22Rv1 (cell line): ENCODE results near the gene CT45A10.
"Not testable (repeated sequence)": the region's sequence is repeated elsewhere in the genome, so short reads cannot be mapped to it uniquely, and the experiment has no call there.

ENCODE experiments used
- H3K27ac ChIP-seq: fragments of 450-650 bp; 2 replicates; pipeline ENCODE4 v1.5.1; 2017
- CTCF ChIP-seq: fragments of 450-650 bp; IDR thresholded peaks from 2 replicates; pipeline ENCODE4 v1.5.1; 2017; ENCODE audit warnings: mild to moderate bottlenecking
- ZFX ChIP-seq: fragments of 450-650 bp; IDR thresholded peaks from 2 replicates; pipeline ENCODE4 v1.6.1; 2017; ENCODE audit warnings: antibody characterized with exemption, borderline replicate concordance

The CT45A10 gene

GRCh38 chrX:135893294-135893817 is at the start of gene CT45A10, which contains the start of gene SAGE1:
Gene CT45A10 (minus strand): TSS chrX:135893444. CDS start chrX:135885344, 8,100 bp downstream.
Gene SAGE1 (plus strand): TSS chrX:135893716. CDS start chrX:135896243, 2,527 bp downstream.
- no peak within 1 kb of the TSS for H3K27ac ChIP-seq
- TF ChIP-seq CTCF (peak; percentile 68), ZFX (no peak)

GRCh38 chrX:135931644-135932487 is 38.6 kb upstream of the CT45A10 start:
- H3K27ac ChIP-seq: no peak overlapping the region
- TF ChIP-seq CTCF: peak; percentile 76
- TF ChIP-seq ZFX: no peak

- TF ChIP-seq CTCF (no peak), ZFX (no peak)
- no peak overlapping the region for H3K27ac ChIP-seq
Observed at GRCh38 chrX:135927897-135928296, 34.7 kb upstream of the CT45A10 start.

- TF ChIP-seq ZFX (no peak), CTCF (peak; percentile 59)
- no peak overlapping the region for H3K27ac ChIP-seq
Observed at GRCh38 chrX:135923353-135923752, 30.1 kb upstream of the CT45A10 start.

- not testable (repeated sequence) for H3K27ac ChIP-seq
Observed at GRCh38 chrX:135920516-135920915, 27.3 kb upstream of the CT45A10 start.

GRCh38 chrX:135914404-135914803 is 21.2 kb upstream of the CT45A10 start:
- TF ChIP-seq ZFX (no peak), CTCF (no peak)
- H3K27ac ChIP-seq: no peak overlapping the region

GRCh38 chrX:135910251-135910650 is 17.0 kb upstream of the CT45A10 start:
- H3K27ac ChIP-seq: no peak overlapping the region
- no peak for TF ChIP-seq ZFX
- no peak for TF ChIP-seq CTCF
